Skeletal muscle tissue (tissue), 4 donors: ENCODE measurements around the gene DMBX1. TPM values are rescaled to one million over a fixed set of nuclear protein-coding genes. Genes with fewer than 3 reads are reported as not detected.

ENCODE experiments used
- H3K27ac ChIP-seq: one replicate; pipeline ENCODE4 v1.7.0; 2013; ENCODE audit warnings: mild to moderate bottlenecking, low read depth, low read length, inconsistent platforms
- H3K27me3 ChIP-seq, 3 donors: one replicate each; pipeline ENCODE4 v1.7.0; 2013; ENCODE audit warnings: low read length in 3 of 3; ENCODE audit not compliant: control insufficient read depth in 3 of 3, insufficient read depth in 3 of 3
- H3K36me3 ChIP-seq, 3 donors: one replicate each; pipeline ENCODE4 v1.7.0; 2013; ENCODE audit warnings: low read length in 3 of 3; ENCODE audit not compliant: control insufficient read depth in 3 of 3, insufficient read depth in 3 of 3
- H3K4me1 ChIP-seq, 3 donors: one replicate each; pipeline ENCODE4 v1.7.0; 2013; ENCODE audit warnings: low read length in 3 of 3, mild to moderate bottlenecking in 3 of 3; ENCODE audit not compliant: control insufficient read depth in 3 of 3, insufficient read depth in 3 of 3
- H3K4me3 ChIP-seq, 3 donors: one replicate each; pipeline ENCODE4 v1.7.0; 2013; ENCODE audit warnings: low read length in 3 of 3
- H3K9ac ChIP-seq, 3 donors: one replicate each; pipeline ENCODE4 v1.7.0; 2013; ENCODE audit warnings: low read length in 3 of 3, mild to moderate bottlenecking in 3 of 3, moderate library complexity in 2 of 3, low read depth in 1 of 3
- H3K9me3 ChIP-seq, 3 donors: one replicate each; pipeline ENCODE4 v1.7.0; 2013; ENCODE audit warnings: low read length in 3 of 3; ENCODE audit not compliant: control insufficient read depth in 3 of 3
- total RNA-seq: library from RNA; depleted of rRNA; stranded (reverse); fragments of >200 nt; gene quantifications from one replicate; pipeline ENCODE4 v1.2.3, GENCODE V29; 2014
- donor health status: Osteomylitis.

DMBX1 gene
- total RNA-seq, 1 donor from 2014 or later = not detected

DNA sequence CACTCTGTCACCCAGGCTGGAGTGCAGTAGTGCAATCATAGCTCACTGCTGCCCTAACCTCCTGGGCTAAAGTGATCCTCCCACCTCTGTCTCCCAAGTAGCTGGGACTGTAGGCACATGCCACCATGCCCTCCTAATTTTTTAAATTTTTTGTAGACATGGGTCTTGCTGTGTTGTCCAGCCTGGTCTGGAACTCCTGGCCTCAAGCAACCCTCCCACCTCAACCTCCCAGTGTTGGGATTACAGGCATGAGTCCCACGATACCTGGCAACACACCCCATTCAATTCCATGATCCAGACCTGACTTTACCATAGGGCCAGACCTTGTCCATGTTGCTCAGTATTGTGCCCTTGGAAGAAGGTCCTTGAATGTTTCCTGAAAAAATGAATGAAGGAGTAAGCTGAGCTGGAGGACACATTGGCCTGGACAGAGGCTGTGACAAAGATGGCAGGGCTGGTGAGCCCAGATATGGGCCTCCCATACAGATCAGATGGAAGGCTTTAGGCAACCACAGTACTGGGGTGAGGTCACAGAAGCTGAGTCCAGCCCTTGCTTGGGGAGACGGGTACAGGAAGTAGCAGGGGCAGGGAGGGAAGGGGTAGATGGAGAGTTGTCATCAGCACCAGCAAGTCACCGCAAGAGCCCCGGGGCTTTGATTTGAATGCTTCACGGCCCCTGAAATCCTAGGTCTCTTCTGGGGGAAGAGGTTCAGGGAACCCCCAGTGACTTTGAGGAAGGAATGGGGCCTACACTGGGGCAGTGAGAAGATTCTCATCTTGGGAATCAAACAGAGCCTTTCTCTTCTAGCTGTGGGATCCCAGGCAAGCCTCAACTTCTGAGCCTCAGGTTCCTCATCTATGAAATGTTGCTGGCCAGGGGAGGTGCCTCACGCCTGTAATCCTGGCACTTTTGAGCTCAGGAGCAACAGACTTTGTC lies 40.1 kb upstream of the DMBX1 start:
- H3K27ac ChIP-seq = no peak overlapping the region
- no peaks in the 10 kb centered on the region for H3K9me3 ChIP-seq
- no peak overlapping the region for H3K9ac ChIP-seq
- H3K4me3 ChIP-seq = no peak overlapping the region
- H3K4me1 ChIP-seq = peaks cover 2 to 10% (median 4%) of the 10 kb centered on the region in 3 donors
- H3K36me3 ChIP-seq = no peaks in the 10 kb centered on the region
- H3K27me3 ChIP-seq = peaks cover 41 to 70% (median 47%) of the 10 kb centered on the region in 3 donors

DNA sequence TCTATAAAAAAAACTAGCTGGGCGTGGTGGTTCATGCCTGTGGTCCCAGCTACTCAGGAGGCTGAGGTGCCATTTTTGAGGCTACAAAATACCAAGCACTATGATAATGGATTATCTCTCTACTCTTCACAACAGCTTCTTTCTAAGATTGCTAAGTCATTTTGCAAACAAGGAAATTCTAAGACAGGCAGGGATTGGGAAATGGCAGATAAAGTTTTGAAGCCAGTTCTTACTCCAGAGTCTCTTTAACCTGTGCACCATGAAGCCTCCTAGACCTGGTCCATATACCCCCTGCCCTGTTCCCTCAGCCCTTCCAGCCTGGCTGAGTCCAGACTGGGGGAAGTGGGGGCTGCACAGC lies 39.5 kb upstream of the DMBX1 start:
- H3K27me3 ChIP-seq = peaks cover 41 to 70% (median 47%) of the 10 kb centered on the region in 3 donors

DNA sequence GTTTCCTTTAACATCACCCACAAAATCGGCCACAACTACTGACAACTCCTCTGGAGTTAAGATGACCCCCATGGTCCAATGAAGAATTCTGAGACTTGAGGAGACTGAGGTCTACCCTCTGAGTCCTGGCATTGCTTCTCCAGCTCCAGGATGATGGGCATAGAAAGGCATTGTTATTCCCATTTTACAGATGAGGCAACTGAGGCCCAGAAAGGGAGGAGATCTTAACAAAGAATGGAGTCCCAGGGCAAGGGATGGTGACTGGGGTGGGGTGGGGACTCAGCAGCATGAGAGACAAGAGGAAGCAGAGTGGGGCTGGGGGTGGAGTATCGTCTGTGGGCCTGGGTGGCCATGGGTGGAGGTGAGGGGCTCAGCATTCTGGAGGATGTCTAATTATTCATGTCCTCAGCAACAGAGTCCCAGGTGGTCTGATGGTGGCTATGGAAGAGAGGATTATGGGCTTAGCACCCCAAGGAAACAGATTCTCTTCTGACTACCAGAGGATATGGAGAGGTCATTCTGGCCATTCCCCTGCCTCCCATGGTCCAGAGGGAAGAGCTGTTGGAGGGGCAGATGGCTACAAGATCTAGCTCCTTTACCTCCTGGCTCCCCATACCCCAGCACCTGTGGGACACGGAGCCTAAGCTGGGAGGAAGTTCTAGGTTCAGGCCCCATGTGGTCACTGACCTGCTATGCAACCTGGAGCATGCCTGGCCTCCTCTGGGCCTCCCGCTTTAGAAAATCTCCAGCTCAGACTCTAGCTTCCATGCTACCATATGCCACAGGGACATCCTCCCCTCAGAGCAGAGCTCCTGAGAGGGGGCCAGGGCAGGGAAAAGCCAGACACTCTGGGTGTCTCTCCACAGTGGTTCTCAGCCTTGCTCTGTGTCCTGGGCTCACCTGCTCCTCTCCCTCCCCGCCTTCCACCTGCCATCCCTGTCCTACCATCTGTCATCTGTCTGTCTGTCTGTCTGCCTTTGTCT lies 37.4 kb upstream of the DMBX1 start:
- H3K9me3 ChIP-seq = no peaks in the 10 kb centered on the region

More for the DNA sequence above, 39.5 kb upstream of the DMBX1 start:
- Histone ChIP-seq H3K4me1 (peaks cover 2 to 10% (median 4%) of the 10 kb centered on the region in 3 donors), H3K27ac (no peak overlapping the region), H3K9me3 (no peaks in the 10 kb centered on the region), H3K4me3 (no peak overlapping the region), H3K36me3 (no peaks in the 10 kb centered on the region), H3K9ac (no peak overlapping the region)

DNA sequence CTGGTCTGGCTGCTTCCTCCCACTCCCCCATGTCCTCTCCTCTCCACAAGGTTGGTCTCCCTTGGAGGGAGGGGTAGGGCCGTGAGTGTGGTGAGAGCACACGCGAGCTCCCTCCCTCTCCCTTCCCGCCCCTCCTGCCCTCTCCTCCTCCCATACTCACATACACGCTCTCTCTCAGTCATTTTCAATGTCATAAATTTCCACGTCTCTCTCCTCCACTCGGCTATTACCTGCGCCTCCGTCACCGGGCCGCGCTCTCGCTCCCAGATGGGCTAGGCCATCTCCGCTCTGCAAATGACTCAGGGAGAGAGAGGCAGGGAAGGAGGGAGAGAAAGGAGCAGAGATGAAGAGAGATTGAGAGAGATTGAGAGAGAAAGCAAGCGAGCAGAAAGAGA lies 36.7 kb upstream of the DMBX1 start:
- Histone ChIP-seq H3K9ac (no peak overlapping the region), H3K4me3 (no peak overlapping the region), H3K27me3 (peaks cover 26 to 59% (median 35%) of the 10 kb centered on the region in 3 donors), H3K27ac (no peak overlapping the region), H3K4me1 (peaks cover under 1 to 6% (median 4%) of the 10 kb centered on the region in 3 donors), H3K36me3 (no peaks in the 10 kb centered on the region), H3K9me3 (no peaks in the 10 kb centered on the region)

More for the DNA sequence above, 37.4 kb upstream of the DMBX1 start:
- H3K4me3 ChIP-seq = no peak overlapping the region
- peaks cover 2 to 10% (median 4%) of the 10 kb centered on the region in 3 donors for H3K4me1 ChIP-seq
- H3K9ac ChIP-seq = no peak overlapping the region
- H3K36me3 ChIP-seq = no peaks in the 10 kb centered on the region
- H3K27ac ChIP-seq = no peak overlapping the region
- peaks cover 33 to 66% (median 39%) of the 10 kb centered on the region in 3 donors for H3K27me3 ChIP-seq

DNA sequence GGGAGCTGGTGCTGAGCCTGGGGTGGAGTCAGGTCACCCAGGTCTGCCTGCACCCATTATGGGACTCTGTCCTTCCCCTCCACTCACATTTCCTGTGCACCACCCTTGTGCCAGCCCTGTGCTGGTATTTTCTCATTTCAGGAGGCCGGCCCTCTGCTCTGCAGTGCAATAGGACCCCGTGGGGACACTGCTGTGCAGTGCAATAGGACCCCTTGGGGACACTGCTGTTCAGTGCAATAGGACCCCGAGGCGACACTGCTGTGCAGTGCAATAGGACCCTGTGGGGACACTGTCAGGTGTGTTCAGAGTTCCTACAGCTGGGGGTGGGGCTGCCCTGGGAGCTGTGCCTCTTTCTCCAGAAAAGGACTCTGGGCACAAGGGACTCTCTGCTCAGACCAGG lies 36.2 kb upstream of the DMBX1 start:
- no peaks in the 10 kb centered on the region for H3K9me3 ChIP-seq
- no peaks in the 10 kb centered on the region for H3K36me3 ChIP-seq
- H3K4me1 ChIP-seq = peaks cover 0 to 3% (median 1%) of the 10 kb centered on the region in 3 donors
- H3K27me3 ChIP-seq = peaks cover 27 to 53% (median 32%) of the 10 kb centered on the region in 3 donors
- no peak overlapping the region for H3K27ac ChIP-seq
- H3K9ac ChIP-seq = no peak overlapping the region
- H3K4me3 ChIP-seq = no peak overlapping the region

DNA sequence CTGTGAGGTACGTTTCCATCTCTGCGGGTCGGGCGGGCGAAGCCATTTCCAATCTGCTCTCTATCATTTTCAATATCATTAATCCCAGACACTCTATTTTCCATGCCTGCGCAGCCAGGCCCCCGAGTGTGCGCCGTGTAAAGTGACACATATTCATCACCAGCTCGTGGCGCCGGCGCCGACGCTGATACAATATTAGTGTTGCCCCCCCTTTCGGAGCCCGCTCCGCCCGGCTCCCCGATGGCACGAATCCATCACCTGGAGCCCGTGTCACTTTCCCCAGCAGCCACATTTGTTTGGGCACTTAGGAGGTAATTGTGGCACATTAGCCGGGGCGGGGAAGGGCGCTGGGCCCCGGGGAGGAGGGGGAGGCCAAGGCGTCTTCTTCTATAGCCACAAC lies 33.7 kb upstream of the DMBX1 start:
- Histone ChIP-seq H3K27ac (no peak overlapping the region), H3K9me3 (no peaks in the 10 kb centered on the region), H3K4me3 (no peak overlapping the region), H3K36me3 (no peaks in the 10 kb centered on the region), H3K9ac (no peak overlapping the region), H3K4me1 (no peaks in the 10 kb centered on the region), H3K27me3 (peaks cover 14 to 41% (median 22%) of the 10 kb centered on the region in 3 donors)

DNA sequence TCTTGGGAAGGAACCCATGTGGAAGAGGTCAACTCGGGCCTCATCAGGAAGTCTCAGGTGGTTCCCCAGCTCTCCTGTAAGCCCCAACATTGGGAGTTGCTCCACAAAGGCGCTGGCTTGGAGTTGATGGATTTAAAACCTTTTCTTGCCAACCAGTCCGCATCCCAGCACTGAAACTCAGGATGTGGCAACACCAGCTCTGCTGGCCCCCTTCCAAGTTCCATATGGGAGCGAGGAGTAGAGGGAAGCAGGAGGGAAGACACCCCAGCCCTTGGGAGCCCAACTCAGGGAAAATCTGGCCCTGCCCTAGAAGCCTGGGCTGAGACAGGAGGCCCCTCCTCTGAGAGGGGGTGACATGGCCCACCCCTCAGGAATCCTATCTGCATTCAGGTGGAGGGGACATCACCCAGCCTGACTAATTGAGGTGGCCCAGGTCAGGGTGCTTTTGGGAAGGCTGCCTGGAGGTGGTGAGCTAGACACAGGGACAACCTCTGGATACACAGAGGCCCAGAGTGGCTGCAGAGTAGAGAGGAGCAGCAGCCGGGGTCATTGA lies 33.1 kb upstream of the DMBX1 start:
- no peaks in the 10 kb centered on the region for H3K36me3 ChIP-seq
- H3K27ac ChIP-seq = no peak overlapping the region
- H3K4me1 ChIP-seq = no peaks in the 10 kb centered on the region
- peaks cover 9 to 38% (median 24%) of the 10 kb centered on the region in 3 donors for H3K27me3 ChIP-seq
- no peak overlapping the region for H3K9ac ChIP-seq
- H3K9me3 ChIP-seq = no peaks in the 10 kb centered on the region
- no peak overlapping the region for H3K4me3 ChIP-seq

DNA sequence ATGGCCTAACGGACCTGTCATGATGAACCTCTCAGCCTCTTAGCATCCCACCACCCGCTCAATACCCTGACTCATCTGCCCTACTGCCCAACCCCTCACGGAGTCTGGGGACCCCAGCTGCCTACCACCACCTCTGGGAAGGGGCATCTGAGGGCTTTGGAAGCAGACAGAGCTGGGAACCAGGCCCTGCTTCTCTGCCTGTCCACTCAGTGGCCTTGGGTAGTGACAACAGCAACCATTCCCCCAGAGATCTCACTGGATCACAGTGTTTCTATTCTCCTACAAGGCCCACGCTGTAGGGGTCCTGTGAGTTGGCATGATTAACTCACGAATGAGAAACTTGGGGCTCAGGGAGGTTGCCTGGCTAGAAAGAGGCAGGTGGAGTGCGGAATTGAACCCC lies 32.5 kb upstream of the DMBX1 start:
- peaks cover 7 to 41% (median 26%) of the 10 kb centered on the region in 3 donors for H3K27me3 ChIP-seq
- no peak overlapping the region for H3K27ac ChIP-seq
- no peaks in the 10 kb centered on the region for H3K9me3 ChIP-seq
- H3K4me1 ChIP-seq = no peaks in the 10 kb centered on the region
- H3K36me3 ChIP-seq = no peaks in the 10 kb centered on the region
- no peak overlapping the region for H3K4me3 ChIP-seq
- no peak overlapping the region for H3K9ac ChIP-seq

DNA sequence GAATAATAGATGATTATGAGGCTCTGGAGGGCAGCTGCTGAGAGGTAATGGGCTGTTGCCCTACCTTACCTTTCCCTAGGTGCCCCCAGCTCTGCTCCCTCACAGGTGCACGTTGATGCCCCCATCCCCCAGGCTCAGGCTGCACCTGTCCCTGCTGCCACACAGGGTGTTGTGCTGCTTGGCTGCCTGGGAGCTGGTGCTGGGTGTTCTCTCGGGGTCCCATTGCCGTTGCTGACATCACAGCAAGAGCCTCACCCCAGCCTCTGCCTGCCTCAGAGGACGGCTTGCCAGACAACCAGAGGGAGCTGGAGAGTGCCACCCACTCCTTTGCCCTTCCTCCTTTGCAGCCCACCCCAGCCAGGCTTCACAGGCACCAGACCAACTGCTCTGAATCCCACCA lies 31.4 kb upstream of the DMBX1 start:
- Histone ChIP-seq H3K4me1 (no peaks in the 10 kb centered on the region), H3K27ac (no peak overlapping the region), H3K36me3 (no peaks in the 10 kb centered on the region), H3K4me3 (no peak overlapping the region), H3K9me3 (no peaks in the 10 kb centered on the region), H3K27me3 (peaks cover 7 to 35% (median 19%) of the 10 kb centered on the region in 3 donors), H3K9ac (no peak overlapping the region)
